Activated T-cell treated with anti-CD3 and anti-CD28 coated beads for 1 hour (primary cell): Measurements from ENCODE around the gene UNC80.
"Not testable (repeated sequence)": the region's sequence is repeated elsewhere in the genome, so short reads cannot be mapped to it uniquely, and the experiment has no call there.

Experiments
- DNase-seq: peaks from one replicate; pipeline ENCODE4 v3.0.0-alpha.2; 2020; ENCODE audit warnings: low read depth

The UNC80 gene, protein sequence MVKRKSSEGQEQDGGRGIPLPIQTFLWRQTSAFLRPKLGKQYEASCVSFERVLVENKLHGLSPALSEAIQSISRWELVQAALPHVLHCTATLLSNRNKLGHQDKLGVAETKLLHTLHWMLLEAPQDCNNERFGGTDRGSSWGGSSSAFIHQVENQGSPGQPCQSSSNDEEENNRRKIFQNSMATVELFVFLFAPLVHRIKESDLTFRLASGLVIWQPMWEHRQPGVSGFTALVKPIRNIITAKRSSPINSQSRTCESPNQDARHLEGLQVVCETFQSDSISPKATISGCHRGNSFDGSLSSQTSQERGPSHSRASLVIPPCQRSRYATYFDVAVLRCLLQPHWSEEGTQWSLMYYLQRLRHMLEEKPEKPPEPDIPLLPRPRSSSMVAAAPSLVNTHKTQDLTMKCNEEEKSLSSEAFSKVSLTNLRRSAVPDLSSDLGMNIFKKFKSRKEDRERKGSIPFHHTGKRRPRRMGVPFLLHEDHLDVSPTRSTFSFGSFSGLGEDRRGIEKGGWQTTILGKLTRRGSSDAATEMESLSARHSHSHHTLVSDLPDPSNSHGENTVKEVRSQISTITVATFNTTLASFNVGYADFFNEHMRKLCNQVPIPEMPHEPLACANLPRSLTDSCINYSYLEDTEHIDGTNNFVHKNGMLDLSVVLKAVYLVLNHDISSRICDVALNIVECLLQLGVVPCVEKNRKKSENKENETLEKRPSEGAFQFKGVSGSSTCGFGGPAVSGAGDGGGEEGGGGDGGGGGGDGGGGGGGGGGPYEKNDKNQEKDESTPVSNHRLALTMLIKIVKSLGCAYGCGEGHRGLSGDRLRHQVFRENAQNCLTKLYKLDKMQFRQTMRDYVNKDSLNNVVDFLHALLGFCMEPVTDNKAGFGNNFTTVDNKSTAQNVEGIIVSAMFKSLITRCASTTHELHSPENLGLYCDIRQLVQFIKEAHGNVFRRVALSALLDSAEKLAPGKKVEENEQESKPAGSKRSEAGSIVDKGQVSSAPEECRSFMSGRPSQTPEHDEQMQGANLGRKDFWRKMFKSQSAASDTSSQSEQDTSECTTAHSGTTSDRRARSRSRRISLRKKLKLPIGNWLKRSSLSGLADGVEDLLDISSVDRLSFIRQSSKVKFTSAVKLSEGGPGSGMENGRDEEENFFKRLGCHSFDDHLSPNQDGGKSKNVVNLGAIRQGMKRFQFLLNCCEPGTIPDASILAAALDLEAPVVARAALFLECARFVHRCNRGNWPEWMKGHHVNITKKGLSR (N-terminal part only)

DNA sequence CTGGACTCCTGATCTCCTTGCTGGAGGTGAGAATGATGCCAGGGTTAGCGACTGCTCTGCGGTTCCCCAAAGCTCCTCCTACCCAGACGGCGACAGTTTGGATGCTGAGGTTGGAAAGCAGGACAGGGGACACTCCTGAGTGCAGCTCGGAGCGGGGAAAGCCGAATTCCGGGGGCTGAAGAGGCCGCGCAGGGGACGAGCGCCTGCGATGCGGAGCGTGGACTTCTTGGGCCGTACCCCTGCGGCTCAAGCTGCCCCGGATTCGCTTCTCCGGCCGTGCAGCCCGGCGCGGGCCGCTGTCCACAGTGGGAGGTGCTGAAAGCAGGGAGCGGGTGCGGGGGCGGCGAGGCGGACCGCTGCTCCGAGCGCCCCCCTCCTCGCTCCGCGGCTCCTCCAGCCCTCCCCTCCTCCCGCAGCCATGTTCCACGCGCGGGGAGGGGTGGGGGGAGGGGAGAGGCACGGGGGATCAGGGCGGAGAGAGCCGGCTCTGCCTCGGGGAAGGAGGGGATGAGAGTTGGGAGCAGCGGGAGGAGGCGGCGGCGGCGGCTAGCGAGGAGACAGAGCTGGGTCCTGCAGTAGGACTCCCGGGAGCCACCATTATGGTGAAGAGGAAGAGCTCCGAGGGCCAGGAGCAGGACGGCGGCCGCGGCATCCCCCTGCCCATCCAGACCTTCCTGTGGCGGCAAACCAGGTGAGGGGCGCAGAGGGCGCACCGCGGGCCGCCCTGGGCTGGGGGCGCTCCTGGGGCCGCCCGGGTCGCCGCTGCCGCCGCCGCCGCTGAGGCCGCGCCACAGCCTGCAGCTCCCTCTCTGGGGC is at the start of gene UNC80:
Gene UNC80, plus strand, starts transcription at position 359 of the 816 bp plus-strand sequence. Its CDS starts 241 bp downstream, at position 600.
- DNase-seq, result no peak

GRCh38 chr2:209726311-209726710 is 45.3 kb upstream of the UNC80 start:
- DNase-seq, result no peak

DNA sequence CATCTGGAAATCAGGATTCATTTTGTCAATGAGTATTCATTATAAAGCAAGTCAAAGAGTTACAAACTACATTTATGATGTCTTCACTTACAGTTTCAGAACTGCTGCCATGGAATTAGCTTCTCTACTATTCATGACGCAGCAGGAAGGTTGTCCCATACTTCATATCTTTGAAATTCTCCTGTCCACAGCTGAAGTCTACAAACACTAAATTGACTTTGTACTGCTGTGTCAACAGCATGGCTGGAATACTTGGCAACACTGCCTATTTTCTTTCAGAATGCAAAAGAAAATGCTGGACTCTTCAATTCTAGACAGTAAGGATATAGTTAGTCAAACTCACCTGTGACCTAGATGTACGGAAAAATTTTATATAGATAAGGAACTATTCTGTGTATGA is 44.6 kb upstream of the UNC80 start:
- DNase-seq, result no peak

DNA sequence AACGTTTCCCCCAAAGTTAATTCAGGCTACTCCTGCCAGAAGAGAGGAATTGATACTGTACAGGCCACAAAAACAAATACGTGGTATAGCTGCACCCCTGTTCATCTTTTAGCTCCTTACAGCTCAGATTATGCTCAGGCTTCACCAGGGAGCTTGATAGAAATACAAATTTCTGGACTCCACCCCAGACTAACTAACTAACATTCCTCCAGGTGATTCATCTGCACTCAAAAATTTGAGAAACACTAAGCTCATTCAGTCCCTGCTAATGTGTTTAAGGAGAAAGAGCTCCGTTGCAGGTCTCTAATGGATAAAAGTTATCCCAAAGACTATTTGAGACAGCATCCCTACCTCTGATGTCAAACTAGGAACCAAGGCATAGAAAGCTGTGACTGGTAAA is 36.8 kb upstream of the UNC80 start:
- DNase-seq, result no peak

DNA sequence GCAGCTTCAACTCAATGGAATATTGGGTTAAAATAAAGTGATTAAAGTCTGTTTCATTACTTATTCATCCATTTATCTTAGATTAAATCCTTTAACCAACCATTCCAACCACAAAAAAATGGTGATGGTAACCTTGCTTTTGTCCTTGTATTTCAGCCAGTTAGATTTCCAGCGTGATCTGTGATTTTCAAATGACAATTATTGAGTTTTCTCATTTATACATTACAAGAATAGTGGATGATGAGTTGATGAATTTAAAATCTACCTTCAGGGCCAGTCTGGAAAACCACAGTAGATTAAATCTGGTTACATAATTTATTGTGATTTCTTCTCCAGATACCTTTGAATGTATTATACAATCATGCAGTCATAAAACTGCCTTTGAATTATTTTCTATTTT is 29.7 kb upstream of the UNC80 start:
- no peak for DNase-seq

- DNase-seq, result no peak
Observed at GRCh38 chr2:209753020-209753419, 18.6 kb upstream of the UNC80 start.

DNA sequence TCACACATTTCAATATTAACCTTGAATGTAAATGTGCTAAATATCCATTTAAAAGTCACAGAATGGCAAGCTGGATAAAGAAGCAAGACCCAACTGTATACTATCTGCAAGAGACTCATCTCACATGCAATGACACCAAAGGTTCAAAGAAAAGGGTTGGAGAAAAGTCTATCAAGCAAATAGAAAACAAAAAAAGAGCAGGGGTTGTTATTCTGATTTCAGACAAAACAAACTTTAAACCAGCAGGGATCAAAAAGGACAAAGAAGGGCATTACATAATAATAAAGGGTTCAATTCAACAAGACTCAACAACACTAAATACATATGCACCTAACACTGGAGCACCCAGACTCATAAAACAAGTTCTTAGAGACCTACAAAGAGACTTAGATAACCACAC is 14.5 kb upstream of the UNC80 start:
- DNase-seq, result no peak

- no peak for DNase-seq
Observed at GRCh38 chr2:209761566-209761965, 10.1 kb upstream of the UNC80 start.

DNA sequence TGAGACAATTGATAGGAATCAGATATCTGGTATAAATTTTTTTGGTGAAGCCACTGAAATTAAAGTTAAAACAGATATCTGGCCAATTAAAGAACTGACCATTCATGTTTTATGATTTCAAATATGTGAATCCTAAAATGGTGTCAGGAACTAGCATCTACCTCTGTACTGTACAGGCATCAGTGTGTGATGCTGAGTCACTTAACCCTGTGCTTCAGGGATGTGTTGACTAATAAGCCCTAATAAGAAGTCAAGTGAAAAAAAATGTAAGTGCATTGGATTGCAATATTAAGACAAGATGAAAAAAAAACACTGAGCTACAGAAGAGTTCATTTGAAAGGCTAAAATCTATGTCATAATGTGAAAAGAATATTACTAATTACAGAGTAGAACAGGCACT is 9.1 kb upstream of the UNC80 start:
- DNase-seq, result no peak

GRCh38 chr2:209763106-209763505 is 8.5 kb upstream of the UNC80 start:
- DNase-seq, result no peak

DNA sequence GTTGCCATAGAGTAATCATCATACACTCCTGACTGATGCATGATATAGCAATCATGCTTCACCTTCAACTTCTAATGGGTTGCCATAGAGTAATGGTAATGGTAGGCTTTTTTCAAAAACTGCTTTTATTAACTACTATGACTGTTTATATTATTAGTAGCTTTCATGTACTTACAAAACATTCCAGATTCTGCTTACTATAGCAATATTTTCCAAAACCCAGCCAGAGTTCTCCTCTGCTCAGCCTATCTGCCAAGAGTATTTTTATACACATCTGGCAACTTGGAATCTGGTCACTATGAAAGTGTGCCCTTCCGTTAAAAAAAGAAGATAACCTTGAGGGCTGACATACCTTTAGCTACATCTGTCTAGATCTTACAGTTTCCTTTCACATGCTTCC is 5.0 kb upstream of the UNC80 start:
- no peak for DNase-seq

GRCh38 chr2:209767316-209767715 is 4.3 kb upstream of the UNC80 start:
- no peak for DNase-seq

- DNase-seq, result no peak
Observed at GRCh38 chr2:209768557-209768956, 3.1 kb upstream of the UNC80 start.

- no peak for DNase-seq
Observed at GRCh38 chr2:209772290-209772685, 656 bp downstream of the UNC80 start.

DNA sequence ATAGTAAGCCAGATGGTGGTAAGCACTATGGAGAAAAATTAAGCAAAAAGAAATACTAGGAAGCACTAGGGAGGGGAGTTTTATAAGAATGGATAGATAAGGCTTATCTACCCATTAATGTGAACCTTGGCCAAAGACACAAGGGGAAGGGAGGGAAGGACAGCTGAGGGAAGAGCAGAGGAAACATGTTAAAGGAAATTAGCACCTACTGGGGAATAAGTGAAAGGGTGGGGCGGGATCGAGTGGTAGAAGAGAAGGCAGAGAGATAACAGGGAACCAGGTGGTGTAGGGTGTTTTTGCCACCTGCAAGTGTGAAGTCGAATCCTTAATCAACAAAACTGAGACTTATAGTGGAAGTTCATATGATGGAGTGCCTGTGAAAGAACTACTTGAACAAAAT is 1.7 kb downstream of the UNC80 start:
- DNase-seq, result no peak

GRCh38 chr2:209787416-209787815 is 15.8 kb downstream of the UNC80 start:
- DNase-seq, result no peak

GRCh38 chr2:209788925-209789324 is 17.3 kb downstream of the UNC80 start:
- DNase-seq, result no peak

DNA sequence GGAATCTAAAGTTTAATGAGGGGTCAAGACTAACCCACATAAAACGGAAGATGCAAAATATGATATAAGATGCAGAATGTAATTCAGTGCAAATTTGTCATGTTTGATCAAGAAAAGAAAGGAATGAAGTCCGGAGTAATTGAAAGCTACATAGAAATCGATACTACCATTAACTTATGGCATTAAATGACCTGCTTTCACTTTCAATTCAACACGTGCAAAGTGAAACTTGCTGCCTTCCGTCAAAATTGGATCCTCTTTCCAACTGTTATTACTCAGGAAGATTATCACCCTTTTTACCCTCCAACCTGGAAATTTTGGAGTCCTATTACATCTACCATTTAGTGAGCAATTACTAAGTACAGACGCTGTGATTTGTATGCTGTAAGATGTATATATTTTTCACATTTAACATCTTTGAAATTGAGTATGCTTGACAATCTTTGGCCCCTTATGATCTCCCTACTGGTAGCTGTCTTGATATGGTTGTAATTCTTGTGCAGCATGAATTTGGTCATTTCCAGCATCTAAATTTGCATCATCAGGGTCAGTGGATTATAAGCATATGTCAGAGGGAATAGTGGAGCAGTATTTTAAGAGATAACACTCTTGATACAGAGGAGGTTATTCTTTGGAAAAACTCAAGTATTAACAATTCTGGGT is 18.6 kb downstream of the UNC80 start:
- DNase-seq, result no peak

DNA sequence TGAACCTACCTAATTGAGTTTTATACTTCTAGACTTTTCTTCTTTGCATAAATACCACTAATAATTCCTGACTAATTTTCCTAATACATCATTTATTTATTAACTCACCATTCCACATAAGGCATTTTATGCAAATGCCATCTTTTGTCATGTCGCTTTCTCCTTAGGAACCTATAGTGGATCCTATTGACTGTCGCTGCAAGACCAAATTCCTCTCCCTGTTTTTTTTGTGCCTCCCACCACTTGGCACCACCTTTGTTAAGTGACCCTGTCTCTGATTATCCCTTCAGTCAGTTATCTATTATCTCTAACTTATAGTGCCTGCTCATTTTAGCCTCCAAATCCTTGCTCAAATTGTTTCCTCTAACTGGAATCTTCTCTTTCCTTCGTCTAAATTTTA is 19.5 kb downstream of the UNC80 start:
- no peak for DNase-seq

GRCh38 chr2:209795425-209795824 is 23.8 kb downstream of the UNC80 start:
- not testable (repeated sequence) for DNase-seq

DNA sequence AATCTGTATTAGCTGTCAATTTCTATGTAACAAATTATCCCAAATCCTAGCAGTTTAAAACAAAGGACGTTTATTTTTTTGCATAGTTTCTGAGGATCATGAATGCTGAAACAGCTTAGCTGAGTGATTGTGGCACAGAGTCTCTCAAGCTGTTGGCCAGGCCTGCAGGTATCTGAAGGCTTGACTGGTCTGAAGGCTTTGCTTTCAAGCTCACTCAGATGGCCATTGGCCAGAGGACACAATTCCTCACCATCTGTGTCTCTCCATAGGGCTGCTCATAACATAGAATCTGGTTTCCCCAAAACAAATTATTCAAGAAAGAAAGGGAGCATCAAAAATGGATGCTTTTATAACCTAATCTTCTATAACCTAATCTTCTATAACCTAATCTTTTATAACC is 33.7 kb downstream of the UNC80 start:
- DNase-seq, result no peak
